Measurements from ENCODE around the gene GSTA5.
"Not testable (repeated sequence)": the region's sequence is repeated elsewhere in the genome, so short reads cannot be mapped to it uniquely, and the experiment has no call there.

GSTA5 gene

GRCh38 chr6:52840763-52841585 lies at the start of gene GSTA5:
TSS of gene GSTA5 (minus strand) at chr6:52840813.
- DNase-seq (ENCODE audit: low read depth) = no peak

GRCh38 chr6:52890018-52890417 lies 49.4 kb upstream of the GSTA5 start:
- DNase-seq (ENCODE audit: low read depth) = no peak

GRCh38 chr6:52887910-52888524 lies 47.4 kb upstream of the GSTA5 start:
- no peak for DNase-seq (ENCODE audit: low read depth)

GRCh38 chr6:52881996-52882841 lies 41.6 kb upstream of the GSTA5 start:
- peak; percentile 52 for DNase-seq (ENCODE audit: low read depth)

GRCh38 chr6:52881662-52881995 lies 41.0 kb upstream of the GSTA5 start:
- DNase-seq (ENCODE audit: low read depth) = no peak

GRCh38 chr6:52877786-52878185 lies 37.2 kb upstream of the GSTA5 start:
- DNase-seq (ENCODE audit: low read depth) = no peak

GRCh38 chr6:52877168-52877567 lies 36.6 kb upstream of the GSTA5 start:
- no peak for DNase-seq (ENCODE audit: low read depth)

GRCh38 chr6:52876056-52876787 lies 35.6 kb upstream of the GSTA5 start:
- no peak for DNase-seq (ENCODE audit: low read depth)

GRCh38 chr6:52872031-52872430 lies 31.4 kb upstream of the GSTA5 start:
- DNase-seq (ENCODE audit: low read depth) = no peak

- DNase-seq (ENCODE audit: low read depth) = no peak
These were observed 31.0 kb upstream of the GSTA5 start for GRCh38 chr6:52871621-52872020.

GRCh38 chr6:52870335-52871091 lies 29.9 kb upstream of the GSTA5 start:
- DNase-seq (ENCODE audit: low read depth) = not testable (repeated sequence)

- not testable (repeated sequence) for DNase-seq (ENCODE audit: low read depth)
These were observed 28.3 kb upstream of the GSTA5 start for GRCh38 chr6:52868899-52869298.

GRCh38 chr6:52868240-52868639 lies 27.6 kb upstream of the GSTA5 start:
- no peak for DNase-seq (ENCODE audit: low read depth)

GRCh38 chr6:52861151-52861550 lies 20.5 kb upstream of the GSTA5 start:
- not testable (repeated sequence) for DNase-seq (ENCODE audit: low read depth)

- no peak for DNase-seq (ENCODE audit: low read depth)
These were observed 17.8 kb upstream of the GSTA5 start for GRCh38 chr6:52858416-52858815.

- DNase-seq (ENCODE audit: low read depth) = not testable (repeated sequence)
These were observed 15.5 kb upstream of the GSTA5 start for GRCh38 chr6:52856137-52856536.

- no peak for DNase-seq (ENCODE audit: low read depth)
These were observed 8.5 kb upstream of the GSTA5 start for GRCh38 chr6:52849137-52849536.

GRCh38 chr6:52846002-52846401 lies 5.4 kb upstream of the GSTA5 start:
- DNase-seq (ENCODE audit: low read depth) = no peak

GRCh38 chr6:52843605-52844004 lies 3.0 kb upstream of the GSTA5 start:
- no peak for DNase-seq (ENCODE audit: low read depth)

GRCh38 chr6:52839124-52840055 lies 1.2 kb downstream of the GSTA5 start:
- DNase-seq (ENCODE audit: low read depth) = peak; percentile 22
